CD4-positive, alpha-beta T cell treated with Interferon alpha-2 for 1 hour (primary cell): ENCODE measurements around the gene DIP2A.
"Not testable (repeated sequence)": the region's sequence is repeated elsewhere in the genome, so short reads cannot be mapped to it uniquely, and the experiment has no call there.

Experiments
- DNase-seq, 2 donors: peaks; one replicate each; pipeline ENCODE4 v3.0.0-alpha.2; 2020 to 2022

The DIP2A gene

GRCh38 chr21:46454142-46454541, 4.5 kb upstream of the DIP2A start:
- no peak for DNase-seq

- no peak for DNase-seq
These were observed 3.9 kb upstream of the DIP2A start for GRCh38 chr21:46454634-46455390.

GRCh38 chr21:46455575-46456385, 2.9 kb upstream of the DIP2A start:
- DNase-seq: no peak

- no peak for DNase-seq
These were observed 1.9 kb upstream of the DIP2A start for GRCh38 chr21:46456750-46457149.

GRCh38 chr21:46457801-46458314, 833 bp upstream of the DIP2A start:
- DNase-seq: no peak

GRCh38 chr21:46459024-46459355, 299 bp downstream of the DIP2A start:
- no peak for DNase-seq

- DNase-seq: peak in 1 of 2 donors; percentile 12
These were observed 843 bp downstream of the DIP2A start for GRCh38 chr21:46459356-46460112.

GRCh38 chr21:46461909-46462308, 3.2 kb downstream of the DIP2A start:
- no peak for DNase-seq

GRCh38 chr21:46465153-46465552, 6.5 kb downstream of the DIP2A start:
- not testable (repeated sequence) for DNase-seq

- no peak for DNase-seq
These were observed 7.0 kb downstream of the DIP2A start for GRCh38 chr21:46465651-46466050.

- DNase-seq: no peak
These were observed 9.6 kb downstream of the DIP2A start for GRCh38 chr21:46468108-46468774.

- DNase-seq: no peak
These were observed 10.6 kb downstream of the DIP2A start for GRCh38 chr21:46469275-46469674.

GRCh38 chr21:46471514-46471913, 12.8 kb downstream of the DIP2A start:
- no peak for DNase-seq

- DNase-seq: no peak
These were observed 13.6 kb downstream of the DIP2A start for GRCh38 chr21:46472246-46472645.

- no peak for DNase-seq
These were observed 15.7 kb downstream of the DIP2A start for GRCh38 chr21:46474382-46474781.

- no peak for DNase-seq
These were observed 16.6 kb downstream of the DIP2A start for GRCh38 chr21:46475296-46475695.

GRCh38 chr21:46477765-46478164, 19.1 kb downstream of the DIP2A start:
- no peak for DNase-seq

GRCh38 chr21:46478910-46479309, 20.2 kb downstream of the DIP2A start:
- no peak for DNase-seq

- DNase-seq: no peak
These were observed 21.8 kb downstream of the DIP2A start for GRCh38 chr21:46480466-46480865.

GRCh38 chr21:46482225-46482845, 23.6 kb downstream of the DIP2A start:
- DNase-seq: no peak

- DNase-seq: no peak
These were observed 24.1 kb downstream of the DIP2A start for GRCh38 chr21:46482846-46483231.
